ENCODE results near the gene DIP2B.

DNA sequence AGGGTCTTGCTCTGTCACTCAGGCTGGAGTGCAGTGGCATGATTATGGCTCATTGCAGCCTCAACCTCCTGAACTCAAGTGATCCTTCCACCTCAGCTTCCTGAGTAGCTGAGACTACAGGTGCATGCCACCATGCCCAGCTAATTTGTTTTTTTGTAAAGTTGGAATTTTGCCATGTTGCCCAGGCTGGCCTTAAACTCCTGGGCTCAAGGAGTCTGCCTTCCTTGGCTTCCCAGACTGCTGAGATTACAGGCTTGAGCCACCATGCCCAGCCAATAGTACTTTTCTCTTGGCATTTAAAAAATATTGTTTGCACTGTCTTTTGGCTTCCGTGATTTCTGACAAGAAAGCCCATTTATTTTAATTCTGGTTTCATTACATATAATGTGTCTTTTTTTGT, 61.3 kb downstream of the DIP2B start:
- TF ChIP-seq, protein P1, sequence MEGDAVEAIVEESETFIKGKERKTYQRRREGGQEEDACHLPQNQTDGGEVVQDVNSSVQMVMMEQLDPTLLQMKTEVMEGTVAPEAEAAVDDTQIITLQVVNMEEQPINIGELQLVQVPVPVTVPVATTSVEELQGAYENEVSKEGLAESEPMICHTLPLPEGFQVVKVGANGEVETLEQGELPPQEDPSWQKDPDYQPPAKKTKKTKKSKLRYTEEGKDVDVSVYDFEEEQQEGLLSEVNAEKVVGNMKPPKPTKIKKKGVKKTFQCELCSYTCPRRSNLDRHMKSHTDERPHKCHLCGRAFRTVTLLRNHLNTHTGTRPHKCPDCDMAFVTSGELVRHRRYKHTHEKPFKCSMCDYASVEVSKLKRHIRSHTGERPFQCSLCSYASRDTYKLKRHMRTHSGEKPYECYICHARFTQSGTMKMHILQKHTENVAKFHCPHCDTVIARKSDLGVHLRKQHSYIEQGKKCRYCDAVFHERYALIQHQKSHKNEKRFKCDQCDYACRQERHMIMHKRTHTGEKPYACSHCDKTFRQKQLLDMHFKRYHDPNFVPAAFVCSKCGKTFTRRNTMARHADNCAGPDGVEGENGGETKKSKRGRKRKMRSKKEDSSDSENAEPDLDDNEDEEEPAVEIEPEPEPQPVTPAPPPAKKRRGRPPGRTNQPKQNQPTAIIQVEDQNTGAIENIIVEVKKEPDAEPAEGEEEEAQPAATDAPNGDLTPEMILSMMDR (IDR thresholded peaks at IDR 0.05) = no peak
- TF ChIP-seq RORB (CRISPR knock-in tag; IDR thresholded peaks at IDR 0.05) (no peak), SMAD3 (CRISPR knock-in tag; IDR thresholded peaks at IDR 0.05; ENCODE audit: borderline replicate concordance) (no peak), FOXP1 (CRISPR knock-in tag; IDR thresholded peaks at IDR 0.05; ENCODE audit: borderline replicate concordance) (no peak), ZBTB43 (CRISPR knock-in tag; IDR thresholded peaks at IDR 0.05) (no peak), JUN (CRISPR knock-in tag; IDR thresholded peaks at IDR 0.05) (no peak), SP1 (CRISPR knock-in tag; conservative IDR thresholded peaks at IDR 0.05) (no peak), RELA (CRISPR knock-in tag; IDR thresholded peaks at IDR 0.05; ENCODE audit: borderline replicate concordance) (no peak), GABPB1 (CRISPR knock-in tag; IDR thresholded peaks at IDR 0.05) (no peak), TEAD4 (CRISPR knock-in tag; IDR thresholded peaks at IDR 0.05) (no peak)
- TF ChIP-seq, protein P2, sequence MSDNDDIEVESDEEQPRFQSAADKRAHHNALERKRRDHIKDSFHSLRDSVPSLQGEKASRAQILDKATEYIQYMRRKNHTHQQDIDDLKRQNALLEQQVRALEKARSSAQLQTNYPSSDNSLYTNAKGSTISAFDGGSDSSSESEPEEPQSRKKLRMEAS (CRISPR knock-in tag; IDR thresholded peaks at IDR 0.05) = no peak
- TF ChIP-seq, protein P3, sequence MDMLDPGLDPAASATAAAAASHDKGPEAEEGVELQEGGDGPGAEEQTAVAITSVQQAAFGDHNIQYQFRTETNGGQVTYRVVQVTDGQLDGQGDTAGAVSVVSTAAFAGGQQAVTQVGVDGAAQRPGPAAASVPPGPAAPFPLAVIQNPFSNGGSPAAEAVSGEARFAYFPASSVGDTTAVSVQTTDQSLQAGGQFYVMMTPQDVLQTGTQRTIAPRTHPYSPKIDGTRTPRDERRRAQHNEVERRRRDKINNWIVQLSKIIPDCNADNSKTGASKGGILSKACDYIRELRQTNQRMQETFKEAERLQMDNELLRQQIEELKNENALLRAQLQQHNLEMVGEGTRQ (CRISPR knock-in tag; IDR thresholded peaks at IDR 0.05) = no peak
